ENCODE data around the gene PHYHIPL. TPM values are rescaled to one million over a fixed set of nuclear protein-coding genes. Genes with fewer than 3 reads are reported as not detected.

Gene PHYHIPL
- total and polyA plus RNA-seq, 4 donors: 1.3 to 3.0 (median 2.0) TPM

- Histone ChIP-seq H3K9ac (ENCODE audit: low read depth in 1 of 2, low read length in 2 of 2) (no peak overlapping the region), H3K27ac (ENCODE audit: low read depth in 1 of 2, low read length in 2 of 2) (no peak overlapping the region), H3K9me3 (ENCODE audit: control insufficient read depth in 4 of 4, low read length in 3 of 4) (no peaks in the 10 kb centered on the region), H3K27me3 (ENCODE audit: control insufficient read depth in 4 of 4, insufficient read depth in 4 of 4, low read length in 3 of 4) (no peaks in the 10 kb centered on the region), H3K4me1 (ENCODE audit: control insufficient read depth in 4 of 4, insufficient read depth in 4 of 4, low read length in 3 of 4) (no peaks in the 10 kb centered on the region), H3K36me3 (ENCODE audit: control insufficient read depth in 4 of 4, insufficient read depth in 3 of 4, low read depth in 1 of 4, low read length in 3 of 4) (no peaks in the 10 kb centered on the region), H3K4me3 (ENCODE audit: low read depth in 1 of 3, low read length in 3 of 3) (no peak overlapping the region)
- WGBS: 92% methylated on average over 1 of the region's 1 CpG
- TF ChIP-seq EGR1 (IDR thresholded peaks at IDR 0.05; ENCODE audit: low read depth in 2 of 2) (no peak), JUND (IDR thresholded peaks at IDR 0.05) (no peak), RXRA (IDR thresholded peaks at IDR 0.05) (no peak), GABPA (IDR thresholded peaks at IDR 0.05 in 1 of 2, conservative IDR thresholded peaks at IDR 0.05 in 1 of 2) (no peak), CTCF (IDR thresholded peaks at IDR 0.05; ENCODE audit: low read depth, low read length, missing input control) (no peak), TAF1 (conservative IDR thresholded peaks at IDR 0.05) (no peak), RAD21 (IDR thresholded peaks at IDR 0.05) (no peak), FOXA1 (IDR thresholded peaks at IDR 0.05) (no peak), FOXA2 (IDR thresholded peaks at IDR 0.05) (no peak), MAX (IDR thresholded peaks at IDR 0.05) (no peak), SP1 (IDR thresholded peaks at IDR 0.05) (no peak), YY1 (IDR thresholded peaks at IDR 0.05) (no peak)
- TF ChIP-seq, protein P1, sequence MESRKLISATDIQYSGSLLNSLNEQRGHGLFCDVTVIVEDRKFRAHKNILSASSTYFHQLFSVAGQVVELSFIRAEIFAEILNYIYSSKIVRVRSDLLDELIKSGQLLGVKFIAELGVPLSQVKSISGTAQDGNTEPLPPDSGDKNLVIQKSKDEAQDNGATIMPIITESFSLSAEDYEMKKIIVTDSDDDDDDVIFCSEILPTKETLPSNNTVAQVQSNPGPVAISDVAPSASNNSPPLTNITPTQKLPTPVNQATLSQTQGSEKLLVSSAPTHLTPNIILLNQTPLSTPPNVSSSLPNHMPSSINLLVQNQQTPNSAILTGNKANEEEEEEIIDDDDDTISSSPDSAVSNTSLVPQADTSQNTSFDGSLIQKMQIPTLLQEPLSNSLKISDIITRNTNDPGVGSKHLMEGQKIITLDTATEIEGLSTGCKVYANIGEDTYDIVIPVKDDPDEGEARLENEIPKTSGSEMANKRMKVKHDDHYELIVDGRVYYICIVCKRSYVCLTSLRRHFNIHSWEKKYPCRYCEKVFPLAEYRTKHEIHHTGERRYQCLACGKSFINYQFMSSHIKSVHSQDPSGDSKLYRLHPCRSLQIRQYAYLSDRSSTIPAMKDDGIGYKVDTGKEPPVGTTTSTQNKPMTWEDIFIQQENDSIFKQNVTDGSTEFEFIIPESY (IDR thresholded peaks at IDR 0.05): no peak
- no peak for DNase-seq (ENCODE audit: low spot score)
These were observed 13.9 kb downstream of the PHYHIPL start for GRCh38 chr10:59190332-59190731.

DNA sequence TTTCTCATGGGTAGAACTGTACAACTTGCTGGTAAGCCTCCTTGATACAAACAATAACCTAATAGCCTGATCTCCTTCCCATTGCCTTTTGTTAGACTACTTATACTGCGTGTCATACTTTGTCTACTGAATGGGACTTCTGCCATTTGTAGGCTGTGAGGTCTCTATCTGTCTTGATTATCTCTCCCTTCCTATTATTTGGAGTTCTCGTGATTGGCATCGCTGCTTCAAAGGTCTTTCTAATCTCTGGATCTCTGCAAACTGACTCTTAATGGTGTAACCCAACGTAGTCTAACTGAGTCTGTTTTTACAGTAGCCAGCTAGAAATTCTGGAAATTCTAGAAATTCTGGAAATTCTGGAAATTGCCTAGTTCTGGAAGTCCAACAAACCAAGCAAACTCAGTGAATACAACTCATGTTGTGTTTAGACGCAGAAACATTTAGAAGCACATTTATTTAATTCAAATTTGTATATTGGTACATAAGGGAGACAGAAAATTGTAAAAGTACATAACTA is 29.8 kb downstream of the PHYHIPL start:
- no peaks in the 10 kb centered on the region for H3K36me3 ChIP-seq (ENCODE audit: control insufficient read depth in 4 of 4, insufficient read depth in 3 of 4, low read depth in 1 of 4, low read length in 3 of 4)
- no peak overlapping the region for H3K27ac ChIP-seq (ENCODE audit: low read depth in 1 of 2, low read length in 2 of 2)
- H3K9ac ChIP-seq (ENCODE audit: low read depth in 1 of 2, low read length in 2 of 2): no peak overlapping the region
- no peak for TF ChIP-seq HNF4A (conservative IDR thresholded peaks at IDR 0.05)
- no peak for TF ChIP-seq FOXA2 (IDR thresholded peaks at IDR 0.05)
- no peak for TF ChIP-seq GABPA (IDR thresholded peaks at IDR 0.05 in 1 of 2, conservative IDR thresholded peaks at IDR 0.05 in 1 of 2)
- no peak for TF ChIP-seq HNF4G (IDR thresholded peaks at IDR 0.05)
- no peak for TF ChIP-seq FOXA1 (IDR thresholded peaks at IDR 0.05)
- TF ChIP-seq REST (IDR thresholded peaks at IDR 0.05): no peak
- no peak for TF ChIP-seq JUND (IDR thresholded peaks at IDR 0.05)
- TF ChIP-seq ATF3 (IDR thresholded peaks at IDR 0.05): no peak
- no peak for TF ChIP-seq NR2F2 (IDR thresholded peaks at IDR 0.05)
- TF ChIP-seq TAF1 (conservative IDR thresholded peaks at IDR 0.05): no peak
- no peak overlapping the region for H3K4me3 ChIP-seq (ENCODE audit: low read depth in 1 of 3, low read length in 3 of 3)
- 93% methylated on average over 5 of the region's 5 CpGs for whole genome bisulfite sequencing
- no peaks in the 10 kb centered on the region for H3K9me3 ChIP-seq (ENCODE audit: control insufficient read depth in 4 of 4, low read length in 3 of 4)
- DNase-seq (ENCODE audit: low spot score): no peak
- H3K4me1 ChIP-seq (ENCODE audit: control insufficient read depth in 4 of 4, insufficient read depth in 4 of 4, low read length in 3 of 4): no peaks in the 10 kb centered on the region
- H3K27me3 ChIP-seq (ENCODE audit: control insufficient read depth in 4 of 4, insufficient read depth in 4 of 4, low read length in 3 of 4): no peaks in the 10 kb centered on the region
